Hepatocyte (in vitro differentiated cells): ENCODE data around the gene CNTNAP2. TPM values are rescaled to one million over a fixed set of nuclear protein-coding genes. Genes with fewer than 3 reads are reported as not detected.

Experiments
- DNase-seq: peaks from one replicate; pipeline ENCODE4 v3.0.0-alpha.2; 2016; ENCODE audit warnings: low spot score
- H2AFZ ChIP-seq: fragments of 200-600 bp; sonication (generic); 2 replicates; pipeline ENCODE4 v1.6.0; 2016; ENCODE audit warnings: antibody characterized with exemption, mild to moderate bottlenecking
- H3K27ac ChIP-seq: fragments of 200-600 bp; sonication (generic); 2 replicates; pipeline ENCODE4 v1.5.1; 2016; ENCODE audit warnings: mild to moderate bottlenecking
- H3K27me3 ChIP-seq: fragments of 200-600 bp; sonication (generic); 2 replicates; pipeline ENCODE4 v1.6.1; 2016
- H3K36me3 ChIP-seq: fragments of 200-600 bp; sonication (generic); replicated peaks from 2 replicates; pipeline ENCODE4 v1.5.1; 2016; ENCODE audit warnings: low read depth; ENCODE audit not compliant: insufficient read depth
- H3K4me1 ChIP-seq: fragments of 200-600 bp; sonication (generic); 2 replicates; pipeline ENCODE4 v1.5.1; 2016; ENCODE audit warnings: mild to moderate bottlenecking, moderate library complexity; ENCODE audit not compliant: insufficient read depth
- H3K4me2 ChIP-seq: fragments of 200-600 bp; sonication (generic); 2 replicates; pipeline ENCODE4 v1.6.0; 2016
- H3K4me3 ChIP-seq: fragments of 200-600 bp; sonication (generic); 2 replicates; pipeline ENCODE4 v1.5.1; 2016; ENCODE audit warnings: mild to moderate bottlenecking
- H3K79me2 ChIP-seq: fragments of 200-600 bp; sonication (generic); 2 replicates; pipeline ENCODE4 v1.6.0; 2017; ENCODE audit warnings: mild to moderate bottlenecking
- H3K9me2 ChIP-seq: fragments of 200-600 bp; sonication (generic); replicated peaks from 2 replicates; pipeline ENCODE4 v1.6.0; 2017; ENCODE audit warnings: mild to moderate bottlenecking; ENCODE audit not compliant: insufficient read depth
- H3K9me3 ChIP-seq: fragments of 200-600 bp; sonication (generic); 2 replicates; pipeline ENCODE4 v1.5.1; 2016; ENCODE audit warnings: low read depth, mild to moderate bottlenecking
- H4K20me1 ChIP-seq: fragments of 200-600 bp; sonication (generic); 2 replicates; pipeline ENCODE4 v1.6.0; 2016; ENCODE audit warnings: mild to moderate bottlenecking; ENCODE audit not compliant: insufficient read depth, poor library complexity, severe bottlenecking
- EZH2 ChIP-seq: fragments of 200-600 bp; sonication (generic); IDR thresholded peaks from 2 replicates; pipeline ENCODE4 v1.6.1; 2016; ENCODE audit warnings: antibody characterized with exemption, mild to moderate bottlenecking, borderline replicate concordance
- EZH2phosphoT487 ChIP-seq: fragments of 200-600 bp; sonication (generic); IDR thresholded peaks from one replicate; pipeline ENCODE4 v1.6.1; 2018; ENCODE audit warnings: antibody characterized with exemption, mild to moderate bottlenecking, low read depth, moderate library complexity; ENCODE audit not compliant: unreplicated experiment, severe bottlenecking
- WGBS: methylation state at CpG from one replicate; pipeline ENCODE4 v1.1.6; 2016; ENCODE audit warnings: low lambda C conversion rate; ENCODE audit errors: missing lambda C conversion rate; 5-methylcytosine and 5-hydroxymethylcytosine counted together
- polyA plus RNA-seq: library from polyadenylated mRNA; unstranded; fragments of >200 nt; fragmentation: Nextera tagmentation; extraction: Ambion mirVana; gene quantifications from 2 replicates; pipeline ENCODE4 v1.2.1, GENCODE V29; 2016
- total RNA-seq: library from RNA; depleted of rRNA; stranded (reverse); fragments of >200 nt; gene quantifications from 2 replicates; pipeline ENCODE4 v1.2.3, GENCODE V29; 2014
- TF ChIP-seq, protein P1 (sequence below): fragments of 200-600 bp; sonication (generic); IDR thresholded peaks from 2 replicates; pipeline ENCODE4 v1.5.1; 2016; ENCODE audit warnings: antibody characterized with exemption, mild to moderate bottlenecking; ENCODE audit not compliant: poor library complexity

The CNTNAP2 gene
- total and polyA plus RNA-seq, 2 experiments from 2014 or later, result 7.5 to 14.7 TPM

GRCh38 chr7:148153616-148154284, 2037.1 kb downstream of the CNTNAP2 start:
- H3K4me1 ChIP-seq, result no peaks in the 10 kb centered on the region
- no peaks in the 10 kb centered on the region for H3K27me3 ChIP-seq
- no peaks in the 10 kb centered on the region for H3K36me3 ChIP-seq
- no peaks in the 10 kb centered on the region for H3K79me2 ChIP-seq
- no peak for TF ChIP-seq EZH2
- TF ChIP-seq EZH2phosphoT487, result no peak
- TF ChIP-seq, protein P1, sequence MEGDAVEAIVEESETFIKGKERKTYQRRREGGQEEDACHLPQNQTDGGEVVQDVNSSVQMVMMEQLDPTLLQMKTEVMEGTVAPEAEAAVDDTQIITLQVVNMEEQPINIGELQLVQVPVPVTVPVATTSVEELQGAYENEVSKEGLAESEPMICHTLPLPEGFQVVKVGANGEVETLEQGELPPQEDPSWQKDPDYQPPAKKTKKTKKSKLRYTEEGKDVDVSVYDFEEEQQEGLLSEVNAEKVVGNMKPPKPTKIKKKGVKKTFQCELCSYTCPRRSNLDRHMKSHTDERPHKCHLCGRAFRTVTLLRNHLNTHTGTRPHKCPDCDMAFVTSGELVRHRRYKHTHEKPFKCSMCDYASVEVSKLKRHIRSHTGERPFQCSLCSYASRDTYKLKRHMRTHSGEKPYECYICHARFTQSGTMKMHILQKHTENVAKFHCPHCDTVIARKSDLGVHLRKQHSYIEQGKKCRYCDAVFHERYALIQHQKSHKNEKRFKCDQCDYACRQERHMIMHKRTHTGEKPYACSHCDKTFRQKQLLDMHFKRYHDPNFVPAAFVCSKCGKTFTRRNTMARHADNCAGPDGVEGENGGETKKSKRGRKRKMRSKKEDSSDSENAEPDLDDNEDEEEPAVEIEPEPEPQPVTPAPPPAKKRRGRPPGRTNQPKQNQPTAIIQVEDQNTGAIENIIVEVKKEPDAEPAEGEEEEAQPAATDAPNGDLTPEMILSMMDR, result no peak
- no peak overlapping the region for H3K27ac ChIP-seq
- H3K4me2 ChIP-seq, result no peak overlapping the region
- DNase-seq, result no peak
- no peak overlapping the region for H2AFZ ChIP-seq
- no peaks in the 10 kb centered on the region for H4K20me1 ChIP-seq
- no peaks in the 10 kb centered on the region for H3K9me2 ChIP-seq
- WGBS, result 69% methylated on average over 6 of the region's 6 CpGs
- no peaks in the 10 kb centered on the region for H3K9me3 ChIP-seq
- H3K4me3 ChIP-seq, result no peak overlapping the region

DNA sequence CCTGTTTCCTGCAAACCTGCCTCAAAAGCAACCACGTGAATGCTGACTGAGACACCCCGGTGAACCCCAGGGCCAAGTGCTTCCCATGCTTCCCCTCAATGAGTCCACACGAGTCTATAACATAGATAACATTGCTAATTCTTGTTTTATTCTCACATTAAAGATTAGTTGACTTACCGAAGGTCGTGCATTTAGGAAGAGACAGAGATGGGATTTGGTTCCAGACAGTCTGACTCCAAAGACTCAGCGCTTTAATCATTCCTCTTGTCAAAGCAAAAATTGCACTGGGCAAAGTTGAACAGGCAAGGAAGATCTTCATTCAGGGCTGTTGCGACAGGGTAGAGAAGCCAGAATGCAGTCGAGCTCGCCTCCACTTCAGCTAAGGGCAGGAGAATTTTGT, 2038.4 kb downstream of the CNTNAP2 start:
- peak; percentile 18 for DNase-seq
- H4K20me1 ChIP-seq, result no peaks in the 10 kb centered on the region
- no peaks in the 10 kb centered on the region for H3K4me1 ChIP-seq
- H2AFZ ChIP-seq, result no peak overlapping the region
- WGBS, result 46% methylated on average over 9 of the region's 9 CpGs
- H3K79me2 ChIP-seq, result no peaks in the 10 kb centered on the region
- no peaks in the 10 kb centered on the region for H3K9me2 ChIP-seq
- TF ChIP-seq, protein P1, result no peak
- TF ChIP-seq EZH2 (no peak), EZH2phosphoT487 (no peak)
- H3K4me2 ChIP-seq, result no peak overlapping the region
- no peak overlapping the region for H3K4me3 ChIP-seq
- H3K27ac ChIP-seq, result peak overlapping the region; percentile 43
- no peaks in the 10 kb centered on the region for H3K9me3 ChIP-seq
- no peaks in the 10 kb centered on the region for H3K36me3 ChIP-seq
- H3K27me3 ChIP-seq, result no peaks in the 10 kb centered on the region

DNA sequence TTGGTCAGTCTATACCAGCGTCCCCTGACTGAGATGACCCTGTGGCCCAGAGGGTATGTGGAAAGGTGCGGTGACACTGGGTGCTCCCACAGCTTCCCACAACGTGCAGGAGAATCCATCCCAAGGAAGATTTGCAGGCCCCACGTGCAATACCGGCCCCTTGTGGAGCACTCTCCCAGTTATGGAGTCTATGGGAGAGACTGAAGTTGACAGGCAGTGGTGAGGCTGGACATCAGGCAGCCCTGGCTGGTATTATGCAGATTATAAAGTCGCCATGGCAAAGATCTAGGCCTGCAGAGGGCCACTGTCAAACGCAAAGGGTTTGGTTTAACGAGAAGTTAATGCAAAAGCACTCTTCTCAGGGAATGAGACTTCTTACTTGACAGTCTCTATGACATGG, 2039.2 kb downstream of the CNTNAP2 start:
- Histone ChIP-seq H3K4me1 (no peaks in the 10 kb centered on the region), H2AFZ (no peak overlapping the region), H3K9me3 (no peaks in the 10 kb centered on the region), H3K36me3 (no peaks in the 10 kb centered on the region), H3K79me2 (no peaks in the 10 kb centered on the region), H3K4me3 (no peak overlapping the region), H4K20me1 (no peaks in the 10 kb centered on the region), H3K27me3 (no peaks in the 10 kb centered on the region), H3K9me2 (no peaks in the 10 kb centered on the region), H3K27ac (peak overlapping the region; percentile 43), H3K4me2 (no peak overlapping the region)
- WGBS, result 52% methylated on average over 8 of the region's 8 CpGs
- DNase-seq, result no peak
- no peak for TF ChIP-seq EZH2phosphoT487
- no peak for TF ChIP-seq EZH2
- TF ChIP-seq, protein P1, result no peak
